Astrocyte (in vitro differentiated cells and primary cell): ENCODE results near the gene ZBTB17. TPM values are rescaled to one million over a fixed set of nuclear protein-coding genes. Genes with fewer than 3 reads are reported as not detected.

Experiments used
- DNase-seq: peaks from one replicate; pipeline ENCODE4 v3.0.0-alpha.2; 2010; ENCODE audit warnings: low read depth
- FAIRE-seq: peaks from 2 replicates; lab custom pipeline; 2011; peaks lifted over from hg19 to GRCh38; lab: Jason Lieb, UNC
- H2AFZ ChIP-seq: 2 replicates; pipeline ENCODE4 v1.6.0; 2012; ENCODE audit warnings: low read depth, low read length, inconsistent platforms
- H3K27ac ChIP-seq: 2 replicates; pipeline ENCODE4 v1.5.1; 2011; ENCODE audit warnings: low read depth, low read length, inconsistent platforms
- H3K27me3 ChIP-seq: 2 replicates; pipeline ENCODE4 v1.6.0; 2011; ENCODE audit warnings: low read length, inconsistent platforms; ENCODE audit not compliant: insufficient read depth
- H3K36me3 ChIP-seq: 2 replicates; pipeline ENCODE4 v1.5.1; 2011; ENCODE audit warnings: low read length, inconsistent platforms; ENCODE audit not compliant: insufficient read depth
- H3K4me1 ChIP-seq: 2 replicates; pipeline ENCODE4 v1.5.1; 2011; ENCODE audit warnings: low read length, inconsistent platforms; ENCODE audit not compliant: insufficient read depth
- H3K4me2 ChIP-seq: 2 replicates; pipeline ENCODE4 v1.6.0; 2012; ENCODE audit warnings: low read length, inconsistent platforms
- H3K4me3 ChIP-seq: 2 replicates; pipeline ENCODE4 v1.5.1; 2011; ENCODE audit warnings: low read depth, mild to moderate bottlenecking, low read length, inconsistent platforms; ENCODE audit not compliant: insufficient read depth
- H3K79me2 ChIP-seq: 2 replicates; pipeline ENCODE4 v1.6.0; 2012; ENCODE audit warnings: mild to moderate bottlenecking, low read length, inconsistent platforms; ENCODE audit not compliant: insufficient read depth
- H3K9ac ChIP-seq: 2 replicates; pipeline ENCODE4 v1.6.0; 2012; ENCODE audit warnings: mild to moderate bottlenecking, low read length, inconsistent platforms
- H3K9me3 ChIP-seq: 2 replicates; pipeline ENCODE4 v1.5.1; 2012; ENCODE audit warnings: low read depth, mild to moderate bottlenecking, low read length, inconsistent platforms; ENCODE audit not compliant: insufficient read depth
- H4K20me1 ChIP-seq: 2 replicates; pipeline ENCODE4 v1.6.0; 2012; ENCODE audit warnings: low read length, inconsistent platforms; ENCODE audit not compliant: insufficient read depth
- H3K27ac Mint-ChIP-seq: one replicate; pipeline ENCODE4 v1.8.0; 2021; ENCODE audit warnings: mild to moderate bottlenecking, mixed read lengths; ENCODE audit not compliant: unreplicated experiment
- H3K27me3 Mint-ChIP-seq: one replicate; pipeline ENCODE4 v1.8.0; 2021; ENCODE audit warnings: low read depth, mixed read lengths; ENCODE audit not compliant: unreplicated experiment
- H3K36me3 Mint-ChIP-seq: one replicate; pipeline ENCODE4 v1.8.0; 2021; ENCODE audit warnings: low read depth, mixed read lengths; ENCODE audit not compliant: unreplicated experiment
- H3K4me1 Mint-ChIP-seq: one replicate; pipeline ENCODE4 v1.8.0; 2021; ENCODE audit warnings: low read depth, mixed read lengths; ENCODE audit not compliant: unreplicated experiment
- H3K4me3 Mint-ChIP-seq: one replicate; pipeline ENCODE4 v1.8.0; 2021; ENCODE audit warnings: mild to moderate bottlenecking, moderate library complexity, mixed read lengths; ENCODE audit not compliant: unreplicated experiment
- H3K9me3 Mint-ChIP-seq: one replicate; pipeline ENCODE4 v1.8.0; 2021; ENCODE audit warnings: mild to moderate bottlenecking, mixed read lengths; ENCODE audit not compliant: unreplicated experiment
- CTCF ChIP-seq: IDR thresholded peaks from 2 replicates; pipeline ENCODE4 v1.5.1; 2011; ENCODE audit warnings: low read depth, mild to moderate bottlenecking, inconsistent platforms, low read length, moderate library complexity; ENCODE audit not compliant: insufficient read depth
- EZH2 ChIP-seq: IDR thresholded peaks from 2 replicates; pipeline ENCODE4 v1.6.1; 2012; ENCODE audit warnings: mild to moderate bottlenecking, low read length, inconsistent platforms; ENCODE audit not compliant: insufficient read depth
- total RNA-seq: library from RNA; stranded (reverse); gene quantifications from 2 replicates; pipeline ENCODE4 v1.2.1, GENCODE V29; 2021

ZBTB17 gene
- total RNA-seq, 1 donor from 2014 or later: 28.1 TPM

GRCh38 chr1:15950763-15951295, 25.1 kb downstream of the ZBTB17 start:
- Histone ChIP-seq H3K4me2 (peak overlapping the region; percentile 91), H3K36me3 (peaks cover 8% of the 10 kb centered on the region), H3K9ac (peak overlapping the region; percentile 98), H3K27ac (peak overlapping the region; percentile 100), H4K20me1 (peaks cover 29% of the 10 kb centered on the region), H2AFZ (no peak overlapping the region), H3K4me1 (peaks cover 70% of the 10 kb centered on the region), H3K27me3 (no peaks in the 10 kb centered on the region), H3K9me3 (no peaks in the 10 kb centered on the region), H3K4me3 (no peak overlapping the region), H3K79me2 (peaks cover 81% of the 10 kb centered on the region)
- no peak for TF ChIP-seq CTCF
- no peak for TF ChIP-seq EZH2
- H3K9me3 Mint-ChIP-seq: no peaks in the 10 kb centered on the region
- no peak for FAIRE-seq
- peaks cover 11% of the 10 kb centered on the region for H3K36me3 Mint-ChIP-seq
- H3K4me3 Mint-ChIP-seq: peak overlapping the region; percentile 45
- no peaks in the 10 kb centered on the region for H3K27me3 Mint-ChIP-seq
- peak; percentile 69 for DNase-seq
- H3K4me1 Mint-ChIP-seq: peaks cover 58% of the 10 kb centered on the region
- H3K27ac Mint-ChIP-seq: peak overlapping the region; percentile 66

- Mint-ChIP-seq H3K4me1 (peaks cover 56% of the 10 kb centered on the region), H3K27ac (peak overlapping the region; percentile 81), H3K36me3 (peaks cover 11% of the 10 kb centered on the region), H3K9me3 (no peaks in the 10 kb centered on the region), H3K4me3 (peak overlapping the region; percentile 28), H3K27me3 (no peaks in the 10 kb centered on the region)
- FAIRE-seq: no peak
- Histone ChIP-seq H3K9me3 (no peaks in the 10 kb centered on the region), H3K27me3 (no peaks in the 10 kb centered on the region), H3K36me3 (peaks cover 8% of the 10 kb centered on the region), H3K79me2 (peaks cover 78% of the 10 kb centered on the region), H3K9ac (peak overlapping the region; percentile 98), H3K27ac (peak overlapping the region; percentile 100), H3K4me3 (no peak overlapping the region), H4K20me1 (peaks cover 28% of the 10 kb centered on the region), H3K4me2 (peak overlapping the region; percentile 91), H3K4me1 (peaks cover 66% of the 10 kb centered on the region), H2AFZ (no peak overlapping the region)
- no peak for TF ChIP-seq CTCF
- no peak for TF ChIP-seq EZH2
- DNase-seq: no peak
Observed at GRCh38 chr1:15950302-15950701, 25.6 kb downstream of the ZBTB17 start.
